HepG2 (cell line): ENCODE data around the gene PRR30. TPM values are rescaled to one million over a fixed set of nuclear protein-coding genes. Genes with fewer than 3 reads are reported as not detected.

Source experiments
- ARNTL ChIP-seq: sonication (generic); formaldehyde crosslinking; IDR thresholded peaks from 2 replicates; pipeline ENCODE4 v1.4.0; 2020; ENCODE audit warnings: mild to moderate bottlenecking, missing genetic modification reagents
- ATAD3A ChIP-seq: sonication (generic); formaldehyde crosslinking; IDR thresholded peaks from 2 replicates; pipeline ENCODE4 v1.4.0; 2020; ENCODE audit warnings: missing genetic modification reagents
- FOSL1 ChIP-seq: sonication (generic); formaldehyde crosslinking; IDR thresholded peaks from 2 replicates; pipeline ENCODE4 v1.9.0; 2021; ENCODE audit warnings: missing genetic modification reagents, borderline replicate concordance
- GATAD2A ChIP-seq: IDR thresholded peaks from 2 replicates; pipeline ENCODE4 v1.6.1; 2016
- JDP2 ChIP-seq: sonication (generic); formaldehyde crosslinking; IDR thresholded peaks from 2 replicates; pipeline ENCODE4 v1.8.1; 2022; ENCODE audit warnings: missing genetic modification reagents, borderline replicate concordance
- MIXL1 ChIP-seq: IDR thresholded peaks from 2 replicates; pipeline ENCODE4 v1.6.1; 2016
- MTF2 ChIP-seq: sonication (generic); formaldehyde crosslinking; IDR thresholded peaks from 2 replicates; pipeline ENCODE4 v1.5.0; 2020; ENCODE audit warnings: missing genetic modification reagents, borderline replicate concordance
- MXI1 ChIP-seq: IDR thresholded peaks from 3 replicates; pipeline ENCODE4 v1.6.1; 2012; ENCODE audit warnings: low read depth, low read length, inconsistent platforms, borderline replicate concordance
- NFIB ChIP-seq: sonication (generic); formaldehyde crosslinking; IDR thresholded peaks from 2 replicates; pipeline ENCODE4 v1.9.0; 2021; ENCODE audit warnings: missing genetic modification reagents, mild to moderate bottlenecking, borderline replicate concordance
- PAWR ChIP-seq: sonication (generic); formaldehyde crosslinking; IDR thresholded peaks from 2 replicates; pipeline ENCODE4 v1.4.0; 2020; ENCODE audit warnings: missing genetic modification reagents, mild to moderate bottlenecking, borderline replicate concordance
- PITX1 ChIP-seq: sonication (generic); formaldehyde crosslinking; IDR thresholded peaks from 2 replicates; pipeline ENCODE4 v1.5.1; 2020; ENCODE audit warnings: mild to moderate bottlenecking, missing genetic modification reagents
- RFX5 ChIP-seq: IDR thresholded peaks from 2 replicates; pipeline ENCODE4 v1.6.1; 2011; ENCODE audit warnings: low read depth, low read length, improper control_type of control experiment
- TARDBP ChIP-seq: sonication (generic); formaldehyde crosslinking; IDR thresholded peaks from 2 replicates; pipeline ENCODE4 v1.8.0; 2022; ENCODE audit warnings: mild to moderate bottlenecking, missing genetic modification reagents
- TBX2 ChIP-seq: sonication (generic); formaldehyde crosslinking; IDR thresholded peaks from 2 replicates; pipeline ENCODE4 v1.5.0; 2020; ENCODE audit warnings: missing genetic modification reagents, mild to moderate bottlenecking, borderline replicate concordance
- WIZ ChIP-seq: sonication (generic); formaldehyde crosslinking; IDR thresholded peaks from 2 replicates; pipeline ENCODE4 v1.5.1; 2020; ENCODE audit warnings: mild to moderate bottlenecking, missing genetic modification reagents
- ZFP1 ChIP-seq: IDR thresholded peaks from 2 replicates; pipeline ENCODE4 v1.6.1; 2016
- ZNF235 ChIP-seq: sonication (generic); formaldehyde crosslinking; IDR thresholded peaks from 2 replicates; pipeline ENCODE4 v1.8.1; 2023; ENCODE audit warnings: mild to moderate bottlenecking, missing genetic modification reagents, borderline replicate concordance
- ZNF24 ChIP-seq: fragments of 450-650 bp; IDR thresholded peaks from 2 replicates; pipeline ENCODE4 v1.6.1; 2017; ENCODE audit warnings: antibody characterized with exemption, mild to moderate bottlenecking
- ZNF432 ChIP-seq: sonication (generic); formaldehyde crosslinking; IDR thresholded peaks from 2 replicates; pipeline ENCODE4 v1.5.0; 2020; ENCODE audit warnings: missing genetic modification reagents, mild to moderate bottlenecking, borderline replicate concordance
- ZNF772 ChIP-seq: sonication (generic); formaldehyde crosslinking; IDR thresholded peaks from 2 replicates; pipeline ENCODE4 v1.5.0; 2020; ENCODE audit warnings: mild to moderate bottlenecking, missing genetic modification reagents
- ZNF777 ChIP-seq: sonication (generic); formaldehyde crosslinking; IDR thresholded peaks from 2 replicates; pipeline ENCODE4 v1.4.0; 2020; ENCODE audit warnings: missing genetic modification reagents
- polyA plus RNA-seq, 8 experiments: library from polyadenylated mRNA; depleted of rRNA in 3 of 8; stranded (reverse) in 7 of 8; unstranded in 1 of 8; fragments of >200 nt; fragmentation: Illumina TruSeq in 4 of 8; extraction: Trizol in 4 of 8; gene quantifications; 2 replicates each; pipeline versions ENCODE4 v1.2.1 to v1.2.3, GENCODE V29; 2011 to 2016; ENCODE audit warnings: low read depth in 4 of 8, missing spikeins in 1 of 8, mixed read lengths in 1 of 8; ENCODE audit not compliant: insufficient read depth in 1 of 8
- total RNA-seq, 5 experiments: library from RNA; depleted of rRNA; stranded (reverse); fragments of >200 nt; fragmentation: Illumina TruSeq; extraction: Trizol; gene quantifications; 2 replicates each; pipeline ENCODE4 v1.2.3, GENCODE V29; 2016; ENCODE audit warnings: low read depth in 1 of 5
- TF ChIP-seq, protein P1 (sequence below): sonication (generic); formaldehyde crosslinking; IDR thresholded peaks from 2 replicates; pipeline ENCODE4 v1.4.0; 2020; ENCODE audit warnings: mild to moderate bottlenecking, missing genetic modification reagents, borderline replicate concordance
- TF ChIP-seq, protein P2 (sequence below): fragments of 450-650 bp; IDR thresholded peaks from 2 replicates; pipeline ENCODE4 v1.6.1; 2017
- TF ChIP-seq, protein P3 (sequence below): sonication (generic); formaldehyde crosslinking; IDR thresholded peaks from 2 replicates; pipeline ENCODE4 v1.5.1; 2020; ENCODE audit warnings: mild to moderate bottlenecking, missing genetic modification reagents, borderline replicate concordance

The PRR30 gene
- total and polyA plus RNA-seq, 2 of the 13 experiments (the other 11 are each of a cell fraction or from before 2014, with no cell fraction given), result not detected

DNA sequence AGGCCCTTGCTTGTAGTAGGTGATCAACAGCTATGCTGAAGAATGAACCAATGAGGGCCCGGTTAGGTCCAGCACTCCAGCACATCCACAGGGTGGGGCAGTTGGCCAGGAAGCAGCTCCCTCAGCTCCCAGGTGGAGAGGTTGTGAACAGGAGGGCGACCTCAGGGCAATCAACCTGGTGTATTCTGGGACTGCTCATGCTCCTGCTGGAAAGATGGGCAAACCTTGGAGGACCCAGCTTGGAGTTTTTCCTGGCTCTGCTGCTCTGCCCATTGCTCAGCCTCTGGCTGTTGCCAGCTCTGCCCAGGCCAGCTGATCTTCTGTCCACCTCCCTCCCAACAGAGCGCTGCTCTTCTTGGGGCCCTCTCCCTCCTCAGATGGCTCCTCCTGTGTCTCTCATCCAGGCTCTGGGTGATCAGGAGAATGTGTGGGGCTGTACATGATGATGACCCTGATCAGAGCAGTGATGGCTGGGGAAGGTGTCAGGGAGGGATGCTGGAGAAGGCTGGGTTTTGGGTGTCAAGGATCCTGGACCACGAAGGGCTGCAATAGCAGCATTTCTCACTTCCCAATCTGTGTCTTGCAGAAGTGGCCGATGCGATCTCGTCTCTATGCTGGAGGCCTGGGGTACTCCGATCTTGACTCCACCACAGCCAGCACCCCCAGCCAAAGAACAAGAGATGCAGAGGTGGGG lies 13.0 kb upstream of the PRR30 start (continued):
- TF ChIP-seq, protein P1, sequence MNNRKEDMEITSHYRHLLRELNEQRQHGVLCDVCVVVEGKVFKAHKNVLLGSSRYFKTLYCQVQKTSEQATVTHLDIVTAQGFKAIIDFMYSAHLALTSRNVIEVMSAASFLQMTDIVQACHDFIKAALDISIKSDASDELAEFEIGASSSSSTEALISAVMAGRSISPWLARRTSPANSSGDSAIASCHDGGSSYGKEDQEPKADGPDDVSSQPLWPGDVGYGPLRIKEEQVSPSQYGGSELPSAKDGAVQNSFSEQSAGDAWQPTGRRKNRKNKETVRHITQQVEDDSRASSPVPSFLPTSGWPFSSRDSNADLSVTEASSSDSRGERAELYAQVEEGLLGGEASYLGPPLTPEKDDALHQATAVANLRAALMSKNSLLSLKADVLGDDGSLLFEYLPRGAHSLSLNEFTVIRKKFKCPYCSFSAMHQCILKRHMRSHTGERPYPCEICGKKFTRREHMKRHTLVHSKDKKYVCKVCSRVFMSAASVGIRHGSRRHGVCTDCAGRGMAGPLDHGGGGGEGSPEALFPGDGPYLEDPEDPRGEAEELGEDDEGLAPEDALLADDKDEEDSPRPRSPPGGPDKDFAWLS (CRISPR knock-in tag), result no peak
- TF ChIP-seq, protein P2, sequence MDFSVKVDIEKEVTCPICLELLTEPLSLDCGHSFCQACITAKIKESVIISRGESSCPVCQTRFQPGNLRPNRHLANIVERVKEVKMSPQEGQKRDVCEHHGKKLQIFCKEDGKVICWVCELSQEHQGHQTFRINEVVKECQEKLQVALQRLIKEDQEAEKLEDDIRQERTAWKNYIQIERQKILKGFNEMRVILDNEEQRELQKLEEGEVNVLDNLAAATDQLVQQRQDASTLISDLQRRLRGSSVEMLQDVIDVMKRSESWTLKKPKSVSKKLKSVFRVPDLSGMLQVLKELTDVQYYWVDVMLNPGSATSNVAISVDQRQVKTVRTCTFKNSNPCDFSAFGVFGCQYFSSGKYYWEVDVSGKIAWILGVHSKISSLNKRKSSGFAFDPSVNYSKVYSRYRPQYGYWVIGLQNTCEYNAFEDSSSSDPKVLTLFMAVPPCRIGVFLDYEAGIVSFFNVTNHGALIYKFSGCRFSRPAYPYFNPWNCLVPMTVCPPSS, result no peak
- no peak for TF ChIP-seq MTF2
- no peak for TF ChIP-seq ZNF24
- TF ChIP-seq ZNF432 (CRISPR knock-in tag), result no peak
- TF ChIP-seq ARNTL, result no peak
- TF ChIP-seq ZNF235, result no peak
- peak; percentile 31; the same call in 1 of the 2 replicates for TF ChIP-seq TBX2 (CRISPR knock-in tag)
- TF ChIP-seq GATAD2A (CRISPR knock-in tag), result peak; percentile 44; the same call in 1 of the 2 replicates
- no peak for TF ChIP-seq ZNF777
- TF ChIP-seq RFX5, result no peak
- no peak for TF ChIP-seq ZNF772 (CRISPR knock-in tag)
- no peak for TF ChIP-seq PITX1
- TF ChIP-seq TARDBP (CRISPR knock-in tag), result no peak
- no peak for TF ChIP-seq ATAD3A
- TF ChIP-seq, protein P3, sequence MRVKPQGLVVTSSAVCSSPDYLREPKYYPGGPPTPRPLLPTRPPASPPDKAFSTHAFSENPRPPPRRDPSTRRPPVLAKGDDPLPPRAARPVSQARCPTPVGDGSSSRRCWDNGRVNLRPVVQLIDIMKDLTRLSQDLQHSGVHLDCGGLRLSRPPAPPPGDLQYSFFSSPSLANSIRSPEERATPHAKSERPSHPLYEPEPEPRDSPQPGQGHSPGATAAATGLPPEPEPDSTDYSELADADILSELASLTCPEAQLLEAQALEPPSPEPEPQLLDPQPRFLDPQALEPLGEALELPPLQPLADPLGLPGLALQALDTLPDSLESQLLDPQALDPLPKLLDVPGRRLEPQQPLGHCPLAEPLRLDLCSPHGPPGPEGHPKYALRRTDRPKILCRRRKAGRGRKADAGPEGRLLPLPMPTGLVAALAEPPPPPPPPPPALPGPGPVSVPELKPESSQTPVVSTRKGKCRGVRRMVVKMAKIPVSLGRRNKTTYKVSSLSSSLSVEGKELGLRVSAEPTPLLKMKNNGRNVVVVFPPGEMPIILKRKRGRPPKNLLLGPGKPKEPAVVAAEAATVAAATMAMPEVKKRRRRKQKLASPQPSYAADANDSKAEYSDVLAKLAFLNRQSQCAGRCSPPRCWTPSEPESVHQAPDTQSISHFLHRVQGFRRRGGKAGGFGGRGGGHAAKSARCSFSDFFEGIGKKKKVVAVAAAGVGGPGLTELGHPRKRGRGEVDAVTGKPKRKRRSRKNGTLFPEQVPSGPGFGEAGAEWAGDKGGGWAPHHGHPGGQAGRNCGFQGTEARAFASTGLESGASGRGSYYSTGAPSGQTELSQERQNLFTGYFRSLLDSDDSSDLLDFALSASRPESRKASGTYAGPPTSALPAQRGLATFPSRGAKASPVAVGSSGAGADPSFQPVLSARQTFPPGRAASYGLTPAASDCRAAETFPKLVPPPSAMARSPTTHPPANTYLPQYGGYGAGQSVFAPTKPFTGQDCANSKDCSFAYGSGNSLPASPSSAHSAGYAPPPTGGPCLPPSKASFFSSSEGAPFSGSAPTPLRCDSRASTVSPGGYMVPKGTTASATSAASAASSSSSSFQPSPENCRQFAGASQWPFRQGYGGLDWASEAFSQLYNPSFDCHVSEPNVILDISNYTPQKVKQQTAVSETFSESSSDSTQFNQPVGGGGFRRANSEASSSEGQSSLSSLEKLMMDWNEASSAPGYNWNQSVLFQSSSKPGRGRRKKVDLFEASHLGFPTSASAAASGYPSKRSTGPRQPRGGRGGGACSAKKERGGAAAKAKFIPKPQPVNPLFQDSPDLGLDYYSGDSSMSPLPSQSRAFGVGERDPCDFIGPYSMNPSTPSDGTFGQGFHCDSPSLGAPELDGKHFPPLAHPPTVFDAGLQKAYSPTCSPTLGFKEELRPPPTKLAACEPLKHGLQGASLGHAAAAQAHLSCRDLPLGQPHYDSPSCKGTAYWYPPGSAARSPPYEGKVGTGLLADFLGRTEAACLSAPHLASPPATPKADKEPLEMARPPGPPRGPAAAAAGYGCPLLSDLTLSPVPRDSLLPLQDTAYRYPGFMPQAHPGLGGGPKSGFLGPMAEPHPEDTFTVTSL (CRISPR knock-in tag), result no peak
- TF ChIP-seq MIXL1 (CRISPR knock-in tag), result no peak
- TF ChIP-seq JDP2 (CRISPR knock-in tag), result no peak
- TF ChIP-seq MXI1, result 0 out of 3 replicates have a peak, but pooled peaks have one; percentile 15
- TF ChIP-seq ZFP1 (CRISPR knock-in tag), result no peak
- no peak for TF ChIP-seq PAWR (CRISPR knock-in tag)
- TF ChIP-seq WIZ (CRISPR knock-in tag), result no peak
- TF ChIP-seq FOSL1, result no peak
- no peak for TF ChIP-seq NFIB (CRISPR knock-in tag)
